ENCODE measurements around the gene TMPRSS6.

The TMPRSS6 gene

GRCh38 chr22:37148742-37149665 is 39.5 kb upstream of the TMPRSS6 start:
- no peak overlapping the region for H3K9ac ChIP-seq (ENCODE audit: low read length)
- H2AFZ ChIP-seq (ENCODE audit: low read length), result no peak overlapping the region
- H3K9me2 ChIP-seq (ENCODE audit: low read depth, low read length), result no peaks in the 10 kb centered on the region
- no peaks in the 10 kb centered on the region for H3K36me3 ChIP-seq (ENCODE audit: insufficient read depth, low read length)
- no peak overlapping the region for H3K4me2 ChIP-seq (ENCODE audit: low read length)
- H3K79me2 ChIP-seq (ENCODE audit: insufficient read depth, low read length), result no peaks in the 10 kb centered on the region
- H3K4me3 ChIP-seq (ENCODE audit: low read depth, low read length, poor library complexity, severe bottlenecking), result no peak overlapping the region
- no peaks in the 10 kb centered on the region for H4K20me1 ChIP-seq (ENCODE audit: insufficient read depth, low read length)
- TF ChIP-seq CTCF (IDR thresholded peaks at IDR 0.05; ENCODE audit: low read length), result no peak
- TF ChIP-seq EZH2 (IDR thresholded peaks at IDR 0.05; ENCODE audit: borderline replicate concordance, low read length), result no peak
- peaks cover 9% of the 10 kb centered on the region; the same call in 1 of the 2 replicates for H3K9me3 ChIP-seq (ENCODE audit: low read length)
- H3F3A ChIP-seq (ENCODE audit: insufficient read depth, low read length), result no peaks in the 10 kb centered on the region
- H3K27ac ChIP-seq (ENCODE audit: low read depth, low read length, poor library complexity, severe bottlenecking), result no peak overlapping the region
- peaks cover 11% of the 10 kb centered on the region; the same call in 1 of the 2 replicates for H3K27me3 ChIP-seq (ENCODE audit: insufficient read depth, low read length)
- H3K4me1 ChIP-seq (ENCODE audit: insufficient read depth, low read length, severe bottlenecking), result no peaks in the 10 kb centered on the region

GRCh38 chr22:37148031-37148651 is 38.6 kb upstream of the TMPRSS6 start:
- H2AFZ ChIP-seq (ENCODE audit: low read length), result no peak overlapping the region

More at GRCh38 chr22:37148031-37148651, 38.6 kb upstream of the TMPRSS6 start:
- no peak overlapping the region for H3K4me2 ChIP-seq (ENCODE audit: low read length)
- H3F3A ChIP-seq (ENCODE audit: insufficient read depth, low read length), result no peaks in the 10 kb centered on the region
- no peak overlapping the region for H3K9ac ChIP-seq (ENCODE audit: low read length)
- H3K27me3 ChIP-seq (ENCODE audit: insufficient read depth, low read length), result peaks cover 11% of the 10 kb centered on the region; the same call in 1 of the 2 replicates
- no peaks in the 10 kb centered on the region for H3K36me3 ChIP-seq (ENCODE audit: insufficient read depth, low read length)
- no peaks in the 10 kb centered on the region for H3K4me1 ChIP-seq (ENCODE audit: insufficient read depth, low read length, severe bottlenecking)
- H3K9me2 ChIP-seq (ENCODE audit: low read depth, low read length), result no peaks in the 10 kb centered on the region
- H3K79me2 ChIP-seq (ENCODE audit: insufficient read depth, low read length), result no peaks in the 10 kb centered on the region
- H3K9me3 ChIP-seq (ENCODE audit: low read length), result peaks cover 9% of the 10 kb centered on the region; the same call in 1 of the 2 replicates
- no peak overlapping the region for H3K27ac ChIP-seq (ENCODE audit: low read depth, low read length, poor library complexity, severe bottlenecking)
- H3K4me3 ChIP-seq (ENCODE audit: low read depth, low read length, poor library complexity, severe bottlenecking), result no peak overlapping the region
- TF ChIP-seq EZH2 (IDR thresholded peaks at IDR 0.05; ENCODE audit: borderline replicate concordance, low read length), result no peak
- peak; percentile 7; the same call in 1 of the 2 replicates for TF ChIP-seq CTCF (IDR thresholded peaks at IDR 0.05; ENCODE audit: low read length)
- H4K20me1 ChIP-seq (ENCODE audit: insufficient read depth, low read length), result no peaks in the 10 kb centered on the region
